GM19035 (cell line): ENCODE results near the gene VPS39.
"Not testable (repeated sequence)": the region's sequence is repeated elsewhere in the genome, so short reads cannot be mapped to it uniquely, and the experiment has no call there.

Experiments used
- ATAC-seq: cut with Tn5 transposase; IDR thresholded peaks from one replicate; pipeline ENCODE4 v1.9.1; 2021; ENCODE audit not compliant: unreplicated experiment

The VPS39 gene, protein sequence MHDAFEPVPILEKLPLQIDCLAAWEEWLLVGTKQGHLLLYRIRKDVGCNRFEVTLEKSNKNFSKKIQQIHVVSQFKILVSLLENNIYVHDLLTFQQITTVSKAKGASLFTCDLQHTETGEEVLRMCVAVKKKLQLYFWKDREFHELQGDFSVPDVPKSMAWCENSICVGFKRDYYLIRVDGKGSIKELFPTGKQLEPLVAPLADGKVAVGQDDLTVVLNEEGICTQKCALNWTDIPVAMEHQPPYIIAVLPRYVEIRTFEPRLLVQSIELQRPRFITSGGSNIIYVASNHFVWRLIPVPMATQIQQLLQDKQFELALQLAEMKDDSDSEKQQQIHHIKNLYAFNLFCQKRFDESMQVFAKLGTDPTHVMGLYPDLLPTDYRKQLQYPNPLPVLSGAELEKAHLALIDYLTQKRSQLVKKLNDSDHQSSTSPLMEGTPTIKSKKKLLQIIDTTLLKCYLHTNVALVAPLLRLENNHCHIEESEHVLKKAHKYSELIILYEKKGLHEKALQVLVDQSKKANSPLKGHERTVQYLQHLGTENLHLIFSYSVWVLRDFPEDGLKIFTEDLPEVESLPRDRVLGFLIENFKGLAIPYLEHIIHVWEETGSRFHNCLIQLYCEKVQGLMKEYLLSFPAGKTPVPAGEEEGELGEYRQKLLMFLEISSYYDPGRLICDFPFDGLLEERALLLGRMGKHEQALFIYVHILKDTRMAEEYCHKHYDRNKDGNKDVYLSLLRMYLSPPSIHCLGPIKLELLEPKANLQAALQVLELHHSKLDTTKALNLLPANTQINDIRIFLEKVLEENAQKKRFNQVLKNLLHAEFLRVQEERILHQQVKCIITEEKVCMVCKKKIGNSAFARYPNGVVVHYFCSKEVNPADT

DNA sequence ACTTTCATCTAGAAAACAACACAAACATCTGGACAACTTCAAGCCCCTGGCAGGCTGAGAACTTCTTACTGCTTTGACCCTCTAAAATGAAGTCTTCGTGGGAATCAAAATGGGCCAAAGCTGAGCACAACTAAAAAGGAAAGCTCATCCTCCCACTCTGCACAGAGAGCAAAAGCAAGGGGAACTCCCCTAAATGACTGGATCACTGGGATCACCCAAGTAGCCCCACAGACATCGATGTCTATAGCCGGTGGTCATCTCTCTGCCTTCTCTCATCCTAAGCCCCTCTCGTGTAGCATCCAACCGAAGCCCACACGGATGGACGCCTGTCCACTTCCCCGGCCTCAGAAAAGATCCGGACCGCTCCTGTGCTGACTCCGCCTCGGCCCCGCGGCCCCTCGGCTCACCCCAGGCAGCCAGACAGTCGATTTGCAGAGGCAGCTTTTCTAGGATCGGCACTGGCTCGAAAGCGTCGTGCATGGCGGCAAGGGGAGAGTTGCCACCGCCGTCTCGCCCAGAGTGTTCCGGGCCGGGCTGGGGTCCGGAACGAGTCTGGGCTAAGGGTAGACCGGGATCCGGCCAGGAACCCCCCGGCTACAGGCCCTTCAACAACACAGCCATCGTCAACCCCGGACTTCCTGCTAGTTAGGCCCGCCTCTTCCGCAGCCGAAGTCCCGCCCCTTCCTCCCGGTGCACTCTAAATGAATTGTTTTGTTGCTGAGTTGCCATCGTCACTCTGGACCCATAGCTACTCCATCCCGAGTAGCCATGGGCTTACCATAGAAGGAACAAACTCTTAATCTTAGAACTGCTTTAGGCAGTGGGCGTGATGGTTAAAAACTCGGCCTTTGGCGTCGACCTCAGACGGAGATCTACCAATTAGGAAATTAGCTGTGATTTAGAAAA, at the start of gene VPS39:
VPS39 (minus strand) TSS at position 631 of the 906 bp plus-strand sequence; CDS start at position 480, 151 bp downstream.
- ATAC-seq: peak; percentile 95

DNA sequence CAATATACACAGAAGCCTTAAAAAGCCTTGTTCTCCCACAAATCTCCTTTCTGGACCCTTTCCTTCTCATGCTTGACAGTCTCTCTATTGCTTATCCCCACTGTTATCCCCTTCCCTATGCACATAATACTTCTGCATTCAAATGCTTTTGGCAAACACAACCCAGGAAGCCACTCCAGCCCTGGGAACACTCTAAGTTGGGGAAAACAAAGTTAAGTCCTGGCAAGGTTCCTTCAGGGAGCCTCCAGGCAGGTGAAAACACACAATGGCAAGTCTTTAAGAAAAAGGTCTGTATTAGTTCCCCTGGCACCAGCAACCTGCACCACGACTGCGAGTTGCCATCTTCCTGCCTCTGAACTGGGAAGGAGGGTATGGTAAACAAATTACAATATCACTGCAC, 45.2 kb upstream of the VPS39 start:
- ATAC-seq: no peak

- no peak for ATAC-seq
These were observed 32.7 kb upstream of the VPS39 start for GRCh38 chr15:42240823-42241222.

GRCh38 chr15:42239528-42240182, 31.6 kb upstream of the VPS39 start:
- no peak for ATAC-seq

- no peak for ATAC-seq
These were observed 25.0 kb upstream of the VPS39 start for GRCh38 chr15:42233107-42233506.

DNA sequence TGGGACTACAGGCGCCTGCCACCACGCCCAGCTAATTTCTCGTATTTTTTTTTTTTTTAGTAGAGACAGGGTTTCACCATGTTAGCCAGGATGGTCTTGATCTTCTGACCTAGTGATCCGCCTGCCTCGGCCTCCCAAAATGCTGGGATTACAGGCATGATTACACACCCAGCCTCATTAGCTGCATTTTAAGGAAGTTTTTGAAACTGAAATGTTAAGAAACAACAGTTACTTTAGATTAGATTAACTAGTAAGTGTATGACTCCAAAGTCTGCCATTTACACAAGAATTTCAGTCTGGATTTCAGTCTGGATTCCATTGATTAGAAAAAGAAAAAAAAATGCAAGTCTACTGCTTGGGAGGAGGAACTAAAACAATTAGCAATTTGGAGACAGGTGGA, 24.5 kb upstream of the VPS39 start:
- no peak for ATAC-seq

GRCh38 chr15:42231088-42231487, 23.0 kb upstream of the VPS39 start:
- ATAC-seq: no peak

GRCh38 chr15:42228981-42229380, 20.9 kb upstream of the VPS39 start:
- ATAC-seq: not testable (repeated sequence)

DNA sequence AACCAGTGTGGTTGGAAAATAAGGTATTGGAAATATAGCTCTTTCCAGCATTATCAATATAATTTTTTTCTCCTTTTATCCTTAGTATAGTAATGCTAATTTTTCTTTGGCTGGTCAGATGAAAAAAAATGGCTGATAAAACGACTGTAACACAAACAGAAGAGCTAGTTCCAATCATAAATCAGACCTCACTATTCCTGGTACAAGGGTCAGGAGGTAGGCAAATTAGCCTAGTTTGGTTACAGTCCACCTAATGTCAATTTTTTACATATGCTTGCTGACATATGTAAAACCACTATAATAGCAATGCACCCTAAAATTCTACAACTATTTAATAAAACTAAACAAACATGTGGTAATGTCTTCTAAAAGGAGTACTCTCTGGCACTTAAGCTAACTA, 19.9 kb upstream of the VPS39 start:
- ATAC-seq: no peak

DNA sequence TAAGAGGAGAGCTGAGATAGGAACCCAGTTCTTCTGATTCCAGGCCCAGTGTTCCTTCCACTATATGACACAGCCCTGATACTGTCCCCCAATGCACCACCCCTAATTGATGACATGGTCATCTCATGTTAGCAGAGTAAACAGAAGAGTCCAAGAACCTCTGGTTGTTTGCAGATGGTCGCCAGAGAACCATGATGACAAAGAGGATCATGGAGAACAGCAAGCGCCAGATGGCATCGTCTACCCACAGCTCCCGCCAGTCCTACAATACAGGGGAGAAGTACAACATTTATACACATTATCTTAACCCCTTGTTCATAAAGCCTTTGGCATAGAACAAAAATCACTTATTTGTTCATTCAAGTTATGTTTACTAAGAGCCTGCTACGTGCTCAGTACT, 18.5 kb upstream of the VPS39 start:
- no peak for ATAC-seq

GRCh38 chr15:42220216-42220615, 12.1 kb upstream of the VPS39 start:
- ATAC-seq: no peak

DNA sequence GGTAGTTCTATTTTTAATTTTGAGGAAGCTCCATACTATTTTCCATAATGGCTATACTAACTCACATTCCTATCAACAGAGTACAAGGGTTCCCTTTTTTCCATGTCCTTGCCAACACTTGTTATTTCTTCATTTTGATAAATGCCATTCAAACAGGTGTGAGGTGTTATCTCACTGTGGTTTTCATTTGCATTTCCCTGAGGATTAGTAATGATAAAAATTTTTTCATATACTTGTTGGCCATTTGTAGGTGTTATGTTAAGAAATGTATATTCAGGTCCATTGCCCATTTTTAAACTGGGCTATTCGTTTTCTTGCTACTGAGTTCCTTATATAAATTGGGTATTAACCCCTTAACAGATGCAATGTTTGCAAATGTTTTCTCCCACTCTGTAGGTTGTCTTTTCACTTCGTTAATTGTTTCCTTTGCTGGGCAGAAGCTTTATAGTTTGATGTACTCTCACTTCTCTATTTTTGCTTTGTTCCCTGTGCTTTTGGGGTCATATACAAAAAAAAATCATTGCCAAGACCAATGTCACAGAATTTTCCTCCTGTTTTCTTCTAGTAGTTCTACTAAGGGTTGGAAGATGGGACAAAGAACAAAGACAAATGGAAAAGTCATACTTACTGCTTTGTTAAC, 11.0 kb upstream of the VPS39 start:
- ATAC-seq: no peak

DNA sequence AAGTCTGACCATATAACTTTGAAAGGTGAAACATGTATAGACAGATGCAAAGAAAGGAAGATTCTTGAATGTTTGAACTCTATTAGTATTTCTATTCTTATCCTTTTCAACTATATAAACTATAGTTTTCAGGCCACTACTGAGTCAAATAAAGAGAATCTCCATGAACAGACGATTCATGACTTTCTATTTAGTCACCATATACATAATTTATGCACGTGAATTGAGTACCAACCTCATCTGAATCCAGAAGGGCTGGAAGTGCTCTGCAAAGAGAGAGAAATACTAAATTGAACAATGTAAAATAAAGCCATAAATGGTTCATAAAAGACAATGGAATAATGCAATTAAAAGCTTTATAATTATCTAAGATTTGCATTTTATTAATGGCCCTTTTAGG, 9.5 kb upstream of the VPS39 start:
- ATAC-seq: no peak

DNA sequence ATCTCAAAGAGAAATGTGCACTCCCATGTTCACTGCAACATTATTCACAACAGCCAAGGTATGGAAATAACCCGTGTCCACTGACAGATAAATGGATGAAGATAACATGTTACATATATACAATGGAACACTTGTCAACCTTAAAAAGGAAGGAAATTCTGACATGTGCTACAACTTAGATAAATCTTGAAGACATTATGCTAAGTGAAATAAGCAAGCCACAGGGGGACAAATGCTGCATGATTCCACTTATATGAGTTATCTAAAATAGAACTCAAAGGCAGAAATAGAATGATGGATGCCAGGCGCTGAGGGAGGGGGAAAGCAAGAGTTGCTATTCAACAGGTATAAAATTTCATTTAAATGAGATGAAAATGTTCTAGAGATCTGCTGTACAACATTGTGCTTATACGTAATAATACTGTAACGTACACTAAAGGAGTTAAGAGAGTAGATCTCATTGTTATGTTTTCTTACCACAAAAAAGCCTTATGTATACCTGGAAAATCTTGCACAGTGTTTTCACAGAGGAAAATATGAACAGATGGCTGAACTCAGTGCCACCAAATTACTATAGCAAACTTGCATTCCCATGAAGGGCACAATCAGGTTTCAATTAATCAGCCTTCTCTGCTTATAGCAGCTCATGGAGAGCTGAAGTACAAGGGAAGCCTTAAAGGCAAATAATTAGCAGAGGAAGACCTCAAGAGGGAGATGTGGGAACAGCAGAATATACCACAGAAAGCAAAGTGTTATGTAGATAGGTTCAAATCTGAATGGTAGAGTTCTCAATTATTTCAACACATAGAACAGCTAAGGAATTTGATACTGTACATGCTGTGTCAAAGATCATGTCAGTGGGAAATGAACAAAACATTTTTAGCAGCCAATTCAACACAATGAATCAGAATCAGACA, 8.1 kb upstream of the VPS39 start:
- no peak for ATAC-seq

GRCh38 chr15:42214600-42214999, 6.5 kb upstream of the VPS39 start:
- no peak for ATAC-seq

DNA sequence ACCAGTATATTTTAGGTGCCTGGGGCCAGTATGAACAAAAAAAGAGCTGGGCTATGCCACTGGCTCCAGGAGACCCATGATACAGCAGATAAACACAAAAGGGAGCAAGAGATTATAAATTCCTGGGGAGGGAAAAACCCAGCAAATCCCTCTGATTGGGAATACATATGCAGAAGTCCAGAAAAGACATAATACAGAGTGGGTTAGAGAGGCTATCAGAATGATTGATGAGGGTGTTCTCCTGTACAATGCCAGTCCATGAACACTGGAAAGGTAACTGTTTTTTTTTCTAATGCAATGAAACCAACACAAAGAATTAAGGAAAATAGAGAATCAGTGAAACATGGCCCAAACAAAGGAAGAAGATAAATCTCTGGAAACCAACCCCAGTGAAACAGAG, 5.4 kb upstream of the VPS39 start:
- no peak for ATAC-seq

GRCh38 chr15:42210696-42211095, 2.6 kb upstream of the VPS39 start:
- ATAC-seq: no peak

- ATAC-seq: no peak
These were observed 1.7 kb downstream of the VPS39 start for GRCh38 chr15:42206406-42206805.

GRCh38 chr15:42203891-42204290, 4.2 kb downstream of the VPS39 start:
- no peak for ATAC-seq
